GM21619 (cell line): Measurements from ENCODE around the gene EZR.

ENCODE experiments used
- ATAC-seq: cut with Tn5 transposase; IDR thresholded peaks from one replicate; pipeline ENCODE4 v1.9.1; 2021; ENCODE audit not compliant: unreplicated experiment

The EZR gene

GRCh38 chr6:158819977-158820622 lies 932 bp upstream of the EZR start:
- ATAC-seq, result no peak

- peak; percentile 25 for ATAC-seq
Observed at GRCh38 chr6:158818581-158819212, 471 bp downstream of the EZR start.

DNA sequence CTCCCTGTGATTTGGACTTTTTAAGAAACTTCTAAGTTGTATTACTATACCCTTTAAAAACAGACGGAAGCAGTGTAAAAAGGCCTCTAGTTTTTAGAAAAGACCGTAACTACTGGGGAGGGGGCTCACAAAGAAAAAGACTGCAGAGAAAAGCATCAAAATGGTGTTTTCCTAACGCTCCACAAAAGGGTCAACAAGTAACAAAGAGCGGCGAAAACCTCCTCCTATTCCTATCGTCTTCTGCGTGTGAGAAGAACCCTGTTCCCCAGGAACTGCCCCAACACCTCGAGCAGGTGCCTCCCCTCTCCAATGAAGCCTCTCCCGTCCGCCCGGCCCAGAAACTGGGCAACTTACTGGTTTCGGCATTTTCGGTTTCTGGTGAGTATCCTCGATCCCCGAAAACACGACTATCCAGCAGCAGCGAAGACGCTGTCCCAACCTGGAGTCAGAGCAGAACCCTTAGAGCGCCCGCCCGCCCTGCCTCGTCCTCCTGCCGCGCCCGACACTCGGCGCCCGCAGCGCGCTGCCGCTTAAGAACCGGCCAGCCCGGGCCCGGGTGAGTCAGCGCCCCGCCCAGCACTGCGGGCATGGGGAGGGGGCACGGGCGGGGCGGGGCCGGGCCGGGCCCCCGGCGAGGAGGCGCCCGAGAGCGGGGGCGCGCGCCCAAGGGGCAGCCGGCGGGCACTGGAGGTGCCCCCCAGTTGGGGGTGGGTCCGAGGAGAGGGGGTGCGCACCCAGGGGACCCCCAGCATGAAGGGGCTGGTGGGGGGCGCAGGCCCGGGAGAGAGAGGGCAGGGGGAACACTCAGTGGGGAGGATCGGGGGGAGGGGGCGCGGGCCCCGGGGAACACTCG lies 1.2 kb downstream of the EZR start:
- ATAC-seq, result peak; percentile 35

DNA sequence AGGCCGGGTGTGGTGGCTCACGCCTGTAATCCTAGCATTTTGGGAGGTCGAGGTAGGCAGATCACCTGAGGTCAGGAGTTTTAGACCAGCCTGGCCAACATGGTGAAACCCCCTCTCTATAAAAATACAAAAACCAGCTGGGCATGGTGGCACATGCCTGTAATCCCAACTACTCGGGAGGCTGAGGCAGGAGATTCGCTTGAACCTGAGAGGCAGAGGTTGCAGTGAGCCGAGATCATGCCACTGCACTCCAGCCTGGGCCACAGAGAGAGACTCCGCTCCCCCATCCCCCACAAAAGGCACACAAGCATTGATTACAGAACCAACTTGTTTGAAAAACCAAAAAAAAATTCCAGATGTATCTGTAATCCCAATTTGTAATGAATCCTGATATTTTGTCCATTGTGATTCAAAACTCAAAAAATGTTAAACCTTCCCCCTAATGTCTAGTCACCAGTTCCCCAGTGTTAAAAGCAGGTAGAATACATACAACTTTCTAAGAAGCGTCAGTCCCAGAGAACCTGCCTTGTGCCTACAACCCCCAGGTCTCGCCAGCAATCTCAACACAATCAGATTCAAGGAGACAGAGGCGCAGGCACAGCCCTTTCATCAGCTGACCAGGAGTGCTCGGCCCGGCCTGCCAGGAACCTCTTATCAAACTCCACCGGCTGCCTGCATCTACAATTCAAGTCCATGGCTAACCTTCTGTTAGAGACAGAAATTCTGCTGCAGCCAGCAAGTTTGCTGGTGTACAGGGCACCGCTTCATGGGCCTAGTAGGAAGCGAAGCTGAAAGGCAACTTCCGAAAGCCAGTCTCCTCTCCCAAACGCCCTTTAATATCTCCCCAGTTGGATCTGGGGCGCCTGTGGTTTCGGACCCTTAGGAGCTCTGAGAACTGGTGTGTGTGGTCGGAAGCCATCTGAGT lies 2.1 kb downstream of the EZR start:
- ATAC-seq, result no peak

DNA sequence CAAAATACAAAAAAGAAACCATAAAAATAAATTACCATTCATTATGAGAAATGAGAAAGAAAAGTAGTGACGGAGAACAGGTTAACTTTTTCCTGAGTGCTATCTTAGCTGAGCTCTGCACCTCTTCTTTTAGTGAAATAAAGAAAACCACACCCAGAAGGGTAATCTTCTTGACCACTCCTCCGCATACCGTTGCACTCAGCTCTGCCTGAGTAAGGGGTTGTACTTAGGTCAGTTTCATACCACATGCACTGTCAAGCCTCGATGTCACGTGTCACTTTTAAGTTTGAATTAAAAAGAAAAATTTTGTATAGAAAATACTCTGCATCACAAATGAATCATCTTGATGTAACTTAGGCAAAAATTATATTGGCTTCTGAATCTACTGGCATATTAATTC lies 2.8 kb downstream of the EZR start:
- ATAC-seq, result peak; percentile 25

DNA sequence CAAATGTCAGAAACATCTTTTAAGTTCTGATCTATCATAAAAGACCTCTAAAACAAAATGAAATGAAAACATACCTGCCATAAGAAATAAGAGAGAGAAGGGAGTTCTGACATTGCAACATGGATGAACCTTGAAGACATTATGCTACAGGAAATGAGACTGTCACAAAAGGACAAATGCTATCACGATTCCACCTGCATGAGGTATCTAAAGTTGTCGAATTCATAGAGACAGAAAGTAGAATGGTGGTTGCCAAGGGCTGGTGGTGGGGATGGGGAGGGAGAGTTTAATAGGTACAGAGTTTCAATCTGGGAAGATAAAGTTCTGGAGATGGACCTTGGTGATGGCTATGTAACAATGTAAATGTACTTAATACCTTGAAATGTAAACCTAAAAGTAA lies 3.3 kb downstream of the EZR start:
- no peak for ATAC-seq

DNA sequence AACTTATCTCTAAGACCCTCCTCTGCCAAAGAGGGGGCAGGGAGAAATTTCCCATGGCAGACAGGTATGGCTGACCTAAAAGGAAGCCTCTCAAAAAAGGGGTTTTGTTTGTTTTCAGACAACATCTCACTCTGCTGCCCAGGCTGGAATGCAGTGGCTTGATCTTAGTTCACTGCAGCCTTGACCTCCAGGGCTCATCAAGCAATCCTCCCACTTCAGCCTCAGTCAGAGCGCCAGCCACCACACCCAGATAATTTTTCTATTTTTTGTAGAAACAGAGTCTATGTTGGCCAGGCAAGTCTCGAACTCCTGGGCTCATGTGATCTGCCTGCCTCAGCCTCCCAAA lies 3.8 kb downstream of the EZR start:
- ATAC-seq, result no peak

- no peak for ATAC-seq
Observed at GRCh38 chr6:158813032-158813431, 6.1 kb downstream of the EZR start.

DNA sequence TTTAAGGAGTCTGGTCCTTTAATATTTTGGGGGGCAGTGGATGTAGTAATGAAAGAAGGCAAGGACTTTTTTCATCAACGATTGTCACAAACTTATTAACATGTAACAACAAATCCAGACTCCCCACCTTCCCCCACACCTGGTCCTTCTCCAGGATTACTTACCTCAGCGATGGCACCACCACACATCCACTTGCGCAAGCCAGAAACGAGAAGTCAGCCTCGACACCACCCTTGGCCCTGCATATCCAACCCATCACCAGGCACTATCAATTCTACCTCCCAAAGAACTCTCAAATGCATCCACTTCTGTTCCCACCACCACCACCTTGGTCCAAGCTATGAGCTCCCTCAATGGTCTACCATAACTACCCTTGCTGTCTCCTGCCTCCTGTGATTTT lies 6.6 kb downstream of the EZR start:
- no peak for ATAC-seq

- no peak for ATAC-seq
Observed at GRCh38 chr6:158810155-158811095, 8.7 kb downstream of the EZR start.

DNA sequence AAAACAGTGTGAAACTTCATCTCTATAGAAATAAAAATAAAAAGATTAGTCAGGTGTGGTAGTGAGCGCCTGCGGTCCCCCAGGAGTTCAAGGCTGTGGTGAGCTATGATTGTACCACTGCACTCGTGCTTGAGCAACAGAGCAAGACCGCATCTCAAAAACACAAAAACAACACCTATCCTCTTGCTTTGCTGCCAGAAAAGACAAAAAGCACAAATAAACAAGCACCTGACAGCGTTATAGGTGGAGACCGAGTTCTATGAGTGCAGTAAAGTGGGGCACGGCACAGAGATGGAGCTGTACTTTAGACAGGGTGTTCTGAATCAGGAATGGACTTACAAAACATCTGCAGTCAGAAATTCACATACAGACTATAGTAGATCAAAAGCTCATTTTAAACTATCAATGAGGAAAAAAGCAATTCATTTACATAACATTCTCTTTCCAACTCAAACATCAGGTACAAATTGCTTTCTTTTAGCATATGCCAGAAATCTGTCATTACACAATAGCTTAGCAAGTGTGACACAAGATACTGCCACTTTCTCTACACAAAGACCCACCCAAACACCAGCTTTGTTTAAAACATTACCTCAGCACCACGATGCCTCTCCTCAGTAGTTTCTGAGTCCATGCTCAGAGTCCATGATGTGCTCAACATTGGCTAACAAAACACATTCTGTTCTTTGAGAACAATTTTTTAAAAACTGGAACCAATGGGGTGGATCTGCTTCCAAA lies 10.1 kb downstream of the EZR start:
- ATAC-seq, result peak; percentile 72

GRCh38 chr6:158808442-158808833 lies 10.7 kb downstream of the EZR start:
- ATAC-seq, result no peak

DNA sequence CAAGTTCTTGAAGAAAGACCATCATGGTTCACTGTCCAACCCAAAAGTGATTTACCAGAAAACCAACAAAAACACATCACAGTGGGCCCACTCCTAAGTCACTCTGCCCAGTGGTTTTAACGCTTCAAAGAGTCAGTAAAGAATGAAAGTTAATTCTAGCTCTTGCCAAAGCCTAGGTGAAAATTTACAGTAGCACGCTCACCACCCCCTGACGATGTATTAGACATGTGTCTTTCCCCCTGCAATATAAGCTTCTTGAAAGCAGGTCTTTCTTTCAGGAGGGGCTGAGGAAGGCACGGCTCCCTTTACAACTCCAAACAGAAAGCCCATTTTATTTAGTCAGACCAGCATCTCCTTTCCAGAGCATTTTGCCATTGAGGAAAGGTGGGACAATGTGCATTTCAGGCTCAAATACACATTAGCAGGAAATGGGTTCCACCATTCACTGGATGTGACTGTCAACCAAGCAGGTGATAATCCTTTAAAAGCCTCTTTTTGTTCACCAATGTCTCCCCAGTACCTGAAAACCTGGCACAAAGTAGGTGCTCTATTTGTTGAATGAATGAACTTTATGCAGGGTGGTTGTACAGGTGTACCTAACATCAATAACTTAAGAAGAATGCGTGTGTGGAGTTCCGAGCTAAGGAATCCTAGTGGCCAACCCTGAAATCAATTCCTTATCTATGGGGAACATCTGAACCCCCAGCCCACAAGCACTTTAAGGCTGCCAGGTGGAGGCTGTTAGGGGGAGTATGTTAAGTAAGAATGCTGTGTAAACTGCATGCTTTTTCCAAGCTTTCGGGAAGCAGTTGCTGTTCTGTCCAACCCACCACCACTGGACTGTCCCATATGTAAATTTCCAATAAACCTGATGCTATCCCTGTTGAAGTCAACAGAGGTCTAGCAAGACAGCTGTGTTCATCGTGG lies 11.4 kb downstream of the EZR start:
- ATAC-seq, result no peak

GRCh38 chr6:158805698-158806377 lies 13.3 kb downstream of the EZR start:
- ATAC-seq, result no peak

- ATAC-seq, result no peak
Observed at GRCh38 chr6:158804207-158804606, 15.0 kb downstream of the EZR start.

- ATAC-seq, result peak; percentile 62
Observed at GRCh38 chr6:158803733-158804143, 15.4 kb downstream of the EZR start.

- ATAC-seq, result no peak
Observed at GRCh38 chr6:158801655-158802294, 17.4 kb downstream of the EZR start.
